ENCODE data around the gene MUC7.

DNA sequence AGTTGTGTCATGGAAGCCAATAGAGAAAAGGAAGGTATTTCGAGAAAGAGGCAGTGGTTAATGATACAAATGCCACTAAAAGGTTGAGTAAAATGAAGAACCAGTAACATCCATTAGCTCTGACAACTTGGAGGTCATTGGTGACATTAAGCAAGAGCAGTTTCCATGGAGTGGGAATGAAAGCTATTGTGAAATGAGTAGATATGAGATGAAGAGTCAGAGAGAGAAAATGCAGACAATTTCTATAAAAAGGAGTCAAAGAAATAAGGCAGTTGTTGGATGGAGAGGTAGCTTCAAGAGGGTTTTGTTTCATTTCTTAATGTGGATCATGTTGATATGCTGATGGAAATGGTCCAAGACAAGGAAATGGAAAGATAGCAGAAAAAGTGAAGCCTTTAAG, 36.8 kb downstream of the MUC7 start:
- TF ChIP-seq, protein P1, sequence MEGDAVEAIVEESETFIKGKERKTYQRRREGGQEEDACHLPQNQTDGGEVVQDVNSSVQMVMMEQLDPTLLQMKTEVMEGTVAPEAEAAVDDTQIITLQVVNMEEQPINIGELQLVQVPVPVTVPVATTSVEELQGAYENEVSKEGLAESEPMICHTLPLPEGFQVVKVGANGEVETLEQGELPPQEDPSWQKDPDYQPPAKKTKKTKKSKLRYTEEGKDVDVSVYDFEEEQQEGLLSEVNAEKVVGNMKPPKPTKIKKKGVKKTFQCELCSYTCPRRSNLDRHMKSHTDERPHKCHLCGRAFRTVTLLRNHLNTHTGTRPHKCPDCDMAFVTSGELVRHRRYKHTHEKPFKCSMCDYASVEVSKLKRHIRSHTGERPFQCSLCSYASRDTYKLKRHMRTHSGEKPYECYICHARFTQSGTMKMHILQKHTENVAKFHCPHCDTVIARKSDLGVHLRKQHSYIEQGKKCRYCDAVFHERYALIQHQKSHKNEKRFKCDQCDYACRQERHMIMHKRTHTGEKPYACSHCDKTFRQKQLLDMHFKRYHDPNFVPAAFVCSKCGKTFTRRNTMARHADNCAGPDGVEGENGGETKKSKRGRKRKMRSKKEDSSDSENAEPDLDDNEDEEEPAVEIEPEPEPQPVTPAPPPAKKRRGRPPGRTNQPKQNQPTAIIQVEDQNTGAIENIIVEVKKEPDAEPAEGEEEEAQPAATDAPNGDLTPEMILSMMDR (conservative IDR thresholded peaks at IDR 0.05 in 1 of 2, IDR thresholded peaks at IDR 0.05 in 1 of 2; ENCODE audit: low read depth in 1 of 2, low read length in 2 of 2), result no peak
- TF ChIP-seq EZH2 (IDR thresholded peaks at IDR 0.05; ENCODE audit: low read length, missing control alignments), result no peak

Measured in fibroblast of lung (primary cell).